Fibroblast of lung (primary cell): Measurements from ENCODE around the gene KLHL8. TPM values are rescaled to one million over a fixed set of nuclear protein-coding genes. Genes with fewer than 3 reads are reported as not detected.

Experiments
- DNase-seq, 2 donors: peaks; one replicate each; pipeline versions ENCODE4 v3.0.0 to v3.0.0-alpha.2; 2010; ENCODE audit warnings: low read depth in 2 of 2
- H2AFZ ChIP-seq: 2 replicates; pipeline ENCODE4 v1.5.1; 2012; ENCODE audit warnings: low read length, control low read depth, inconsistent platforms
- H3K27ac ChIP-seq: 2 replicates; pipeline ENCODE4 v1.5.1; 2011; ENCODE audit warnings: low read length, control low read depth; ENCODE audit not compliant: insufficient read depth
- H3K27me3 ChIP-seq: 2 replicates; pipeline ENCODE4 v1.5.1; 2011; ENCODE audit warnings: mild to moderate bottlenecking, low read length; ENCODE audit not compliant: control insufficient read depth, insufficient read depth
- H3K36me3 ChIP-seq: 2 replicates; pipeline ENCODE4 v1.5.1; 2011; ENCODE audit warnings: low read length; ENCODE audit not compliant: control insufficient read depth, insufficient read depth
- H3K4me1 ChIP-seq: 2 replicates; pipeline ENCODE4 v1.5.1; 2011; ENCODE audit warnings: low read length; ENCODE audit not compliant: control insufficient read depth, insufficient read depth; ENCODE audit errors: extremely low read depth
- H3K4me2 ChIP-seq: 2 replicates; pipeline ENCODE4 v1.5.1; 2011; ENCODE audit warnings: low read length, control low read depth; ENCODE audit not compliant: insufficient read depth; ENCODE audit errors: extremely low read depth
- H3K4me3 ChIP-seq, 4 experiments: fragments of 200-600 bp in 1 of 4; sonication (generic) in 1 of 4; replicated peaks in 1 of 4; 2 replicates each; pipeline ENCODE4 v1.5.1; 2011 to 2016; ENCODE audit warnings: low read length in 4 of 4, low read depth in 3 of 4, mild to moderate bottlenecking in 3 of 4, control low read depth in 2 of 4, inconsistent platforms in 1 of 4, mixed read lengths in 1 of 4; ENCODE audit not compliant: insufficient read depth in 1 of 4; ENCODE audit errors: control extremely low read depth in 1 of 4
- H3K79me2 ChIP-seq: 2 replicates; pipeline ENCODE4 v1.5.1; 2012; ENCODE audit warnings: mild to moderate bottlenecking, low read length, inconsistent platforms; ENCODE audit not compliant: control insufficient read depth, insufficient read depth
- H3K9ac ChIP-seq: 2 replicates; pipeline ENCODE4 v1.5.1; 2011; ENCODE audit warnings: mild to moderate bottlenecking, low read length, control low read depth; ENCODE audit not compliant: insufficient read depth
- H3K9me3 ChIP-seq: 2 replicates; pipeline ENCODE4 v1.5.1; 2012; ENCODE audit warnings: low read depth, low read length; ENCODE audit not compliant: control insufficient read depth, insufficient read depth
- H4K20me1 ChIP-seq: 2 replicates; pipeline ENCODE4 v1.5.1; 2011; ENCODE audit warnings: low read length; ENCODE audit not compliant: control insufficient read depth, insufficient read depth; ENCODE audit errors: extremely low read depth
- CTCF ChIP-seq, 2 donors: IDR thresholded peaks in 1 of 2; conservative IDR thresholded peaks in 1 of 2; 1 replicate in 1 of 2; 2 replicates in 1 of 2; pipeline ENCODE4 v1.5.1; 2011 to 2012; ENCODE audit warnings: low read length in 2 of 2, control low read depth in 1 of 2, inconsistent platforms in 1 of 2, low read depth in 1 of 2, mild to moderate bottlenecking in 1 of 2
- EZH2 ChIP-seq: IDR thresholded peaks from 2 replicates; pipeline ENCODE4 v1.5.1; 2012; ENCODE audit warnings: low read length, control low read depth, mild to moderate bottlenecking; ENCODE audit errors: missing control alignments
- polyA plus RNA-seq, 2 donors: library from polyadenylated mRNA; depleted of rRNA in 1 of 2; stranded (reverse) in 1 of 2; unstranded in 1 of 2; fragments of >200 nt; gene quantifications; 2 replicates each; pipeline ENCODE4 v1.2.1, GENCODE V29; 2011 to 2012; ENCODE audit warnings: missing spikeins in 1 of 2
- total RNA-seq: library from RNA; depleted of rRNA; stranded (reverse); fragments of >200 nt; gene quantifications from 2 replicates; pipeline ENCODE4 v1.2.1, GENCODE V29; 2014

KLHL8 gene
- total and polyA plus RNA-seq, 2 donors (not counting 1 experiment from before 2014, with no cell fraction given) = 8.8 to 15.7 TPM

- H3K36me3 ChIP-seq = peaks cover 4% of the 10 kb centered on the region
- H3K27me3 ChIP-seq = no peaks in the 10 kb centered on the region
- H4K20me1 ChIP-seq = no peaks in the 10 kb centered on the region
- H3K79me2 ChIP-seq = no peaks in the 10 kb centered on the region
- H2AFZ ChIP-seq = no peak overlapping the region
- no peak overlapping the region for H3K27ac ChIP-seq
- peak in 1 of 2 donors; percentile 87 for DNase-seq
- H3K9ac ChIP-seq = no peak overlapping the region
- TF ChIP-seq EZH2 = no peak
- no peak for TF ChIP-seq CTCF (conservative IDR thresholded peaks at IDR 0.05 in 1 of 2, IDR thresholded peaks at IDR 0.05 in 1 of 2; ENCODE audit: low read depth in 1 of 2, low read length in 2 of 2)
- peaks cover 2% of the 10 kb centered on the region for H3K4me1 ChIP-seq
- no peak overlapping the region for H3K4me2 ChIP-seq
- peak overlapping the region in 1 of 4 experiments; percentile 2 for H3K4me3 ChIP-seq
- H3K9me3 ChIP-seq = no peaks in the 10 kb centered on the region
These were observed 98.2 kb downstream of the KLHL8 start for GRCh38 chr4:87122252-87122651.

- H3K4me2 ChIP-seq = peak overlapping the region; percentile 46
These were observed 98.9 kb downstream of the KLHL8 start for GRCh38 chr4:87121341-87122065.

More at GRCh38 chr4:87121341-87122065, 98.9 kb downstream of the KLHL8 start:
- TF ChIP-seq CTCF (conservative IDR thresholded peaks at IDR 0.05 in 1 of 2, IDR thresholded peaks at IDR 0.05 in 1 of 2; ENCODE audit: low read depth in 1 of 2, low read length in 2 of 2) (no peak), EZH2 (no peak)
- peaks cover 2% of the 10 kb centered on the region for H3K4me1 ChIP-seq
- H4K20me1 ChIP-seq = no peaks in the 10 kb centered on the region
- no peak overlapping the region for H2AFZ ChIP-seq
- peak overlapping the region in 1 of 4 experiments; percentile 2 for H3K4me3 ChIP-seq
- no peaks in the 10 kb centered on the region for H3K27me3 ChIP-seq
- H3K27ac ChIP-seq = no peak overlapping the region
- no peak overlapping the region for H3K9ac ChIP-seq
- H3K9me3 ChIP-seq = no peaks in the 10 kb centered on the region
- DNase-seq = peak; percentile 70 to 78
- no peaks in the 10 kb centered on the region for H3K79me2 ChIP-seq
- H3K36me3 ChIP-seq = peaks cover 5% of the 10 kb centered on the region
